Measurements from ENCODE around the gene PDE6A. TPM values are rescaled to one million over a fixed set of nuclear protein-coding genes. Genes with fewer than 3 reads are reported as not detected.

Gene PDE6A
- total RNA-seq, 2 experiments from 2014 or later = not detected

GRCh38 chr5:149852641-149853330, 91.8 kb downstream of the PDE6A start:
- ChIA-PET POLR2A (interaction anchor here (0.6 to 1.3 kb wide), 2 partner anchors 10 to 255 kb away, joined by 3 to 5 read pairs; no protein-coding TSS in a partner anchor), CTCF (ENCODE audit: unreplicated experiment) (interaction anchor here (0.8 to 1.1 kb wide), 4 partner anchors 9 to 107 kb away, joined by 3 to 5 read pairs (median 3); partner anchors contain the start of gene SLC26A2)
- Histone ChIP-seq H3K27ac (ENCODE audit: low read depth, low read length, poor library complexity, severe bottlenecking) (no peak overlapping the region), H3K4me3 (ENCODE audit: low read depth, low read length, poor library complexity, severe bottlenecking) (no peak overlapping the region), H3K4me2 (ENCODE audit: low read length) (no peak overlapping the region), H3K9me3 (ENCODE audit: low read length) (no peaks in the 10 kb centered on the region), H3K9me2 (ENCODE audit: insufficient read depth, low read length) (no peaks in the 10 kb centered on the region), H3K36me3 (ENCODE audit: insufficient read depth, low read length) (peaks cover 20% of the 10 kb centered on the region; the same call in 1 of the 2 replicates), H3K79me2 (ENCODE audit: insufficient read depth, low read depth, low read length) (no peaks in the 10 kb centered on the region), H4K20me1 (ENCODE audit: insufficient read depth, low read length) (no peaks in the 10 kb centered on the region), H2AFZ (ENCODE audit: low read length) (no peak overlapping the region), H3K4me1 (ENCODE audit: insufficient read depth, low read length, poor library complexity, severe bottlenecking) (no peaks in the 10 kb centered on the region)
- intact Hi-C loops (cut with micrococcal nuclease; ENCODE audit: unreplicated experiment) = loop anchor here (1.0 to 5.0 kb wide), 2 partner anchors 140 to 215 kb away; no protein-coding TSS in a partner anchor
- no TSS peak for BruUV-seq (replicated peaks)
- TF ChIP-seq EZH2phosphoT487 (IDR thresholded peaks at IDR 0.05; ENCODE audit: borderline replicate concordance, low read depth, low read length) (no peak), CTCF (conservative IDR thresholded peaks at IDR 0.05; ENCODE audit: low read length) (peak; percentile 95)
- peak; percentile 66 for DNase-seq (ENCODE audit: low spot score)

GRCh38 chr5:149851211-149851610, 93.4 kb downstream of the PDE6A start:
- intact Hi-C loops (cut with micrococcal nuclease; ENCODE audit: unreplicated experiment) = loop anchor here (5.0 kb wide), 1 partner anchor 141 kb away; no protein-coding TSS in a partner anchor
- CTCF ChIA-PET (ENCODE audit: unreplicated experiment) = no interaction called here

More at GRCh38 chr5:149851211-149851610, 93.4 kb downstream of the PDE6A start:
- Histone ChIP-seq H3K4me2 (ENCODE audit: low read length) (no peak overlapping the region), H3K36me3 (ENCODE audit: insufficient read depth, low read length) (peaks cover 34% of the 10 kb centered on the region), H3K4me1 (ENCODE audit: insufficient read depth, low read length, poor library complexity, severe bottlenecking) (no peaks in the 10 kb centered on the region), H3K9me2 (ENCODE audit: insufficient read depth, low read length) (no peaks in the 10 kb centered on the region), H3K4me3 (ENCODE audit: low read depth, low read length, poor library complexity, severe bottlenecking) (no peak overlapping the region), H3K27ac (ENCODE audit: low read depth, low read length, poor library complexity, severe bottlenecking) (no peak overlapping the region), H3K79me2 (ENCODE audit: insufficient read depth, low read depth, low read length) (no peaks in the 10 kb centered on the region), H3K9me3 (ENCODE audit: low read length) (no peaks in the 10 kb centered on the region), H4K20me1 (ENCODE audit: insufficient read depth, low read length) (no peaks in the 10 kb centered on the region), H2AFZ (ENCODE audit: low read length) (no peak overlapping the region)
- TF ChIP-seq CTCF (conservative IDR thresholded peaks at IDR 0.05; ENCODE audit: low read length) = no peak
- no peak for TF ChIP-seq EZH2phosphoT487 (IDR thresholded peaks at IDR 0.05; ENCODE audit: borderline replicate concordance, low read depth, low read length)
- no peak for DNase-seq (ENCODE audit: low spot score)
- POLR2A ChIA-PET = interaction anchor here (1.3 to 2.0 kb wide), 2 partner anchors 13 to 253 kb away, joined by 4 to 5 read pairs; no protein-coding TSS in a partner anchor
- no TSS peak for BruUV-seq (replicated peaks)

Data from OCI-LY7 (cell line).